CD4-positive, CD25-positive, alpha-beta regulatory T cell (primary cell): ENCODE measurements around the gene STMP1. TPM values are rescaled to one million over a fixed set of nuclear protein-coding genes. Genes with fewer than 3 reads are reported as not detected.

Experiments
- ATAC-seq, 2 donors: fragments of 150-1000 bp; cut with Tn5 transposase; one replicate each; pipeline ENCODE4 v1.10.0; 2021; ENCODE audit warnings: low read depth in 2 of 2, moderate number of reproducible peaks in 2 of 2, moderate library complexity in 1 of 2
- DNase-seq, 3 donors: peaks; one replicate each; pipeline versions ENCODE4 v3.0.0 to v3.0.0-alpha.2; 2012 to 2022; ENCODE audit warnings: mixed read lengths in 1 of 3
- H3K27ac ChIP-seq: one replicate; pipeline ENCODE4 v1.7.0; 2013; ENCODE audit warnings: mild to moderate bottlenecking, low read length; ENCODE audit not compliant: insufficient read depth, poor library complexity, severe bottlenecking
- H3K27me3 ChIP-seq: one replicate; pipeline ENCODE4 v1.7.0; 2013; ENCODE audit warnings: low read length; ENCODE audit not compliant: control insufficient read depth, insufficient read depth
- H3K36me3 ChIP-seq: one replicate; pipeline ENCODE4 v1.7.0; 2013; ENCODE audit warnings: mild to moderate bottlenecking, low read length, moderate library complexity; ENCODE audit not compliant: control insufficient read depth, insufficient read depth
- H3K4me1 ChIP-seq: 2 replicates; pipeline ENCODE4 v1.7.0; 2013; ENCODE audit warnings: mild to moderate bottlenecking, low read length; ENCODE audit not compliant: insufficient read depth, control insufficient read depth, poor library complexity, severe bottlenecking
- H3K4me3 ChIP-seq: one replicate; pipeline ENCODE4 v1.7.0; 2013; ENCODE audit warnings: low read depth, mild to moderate bottlenecking, low read length, moderate library complexity
- H3K9me3 ChIP-seq, 2 experiments: 1 replicate in 1 of 2; 2 replicates in 1 of 2; pipeline ENCODE4 v1.7.0; 2013; ENCODE audit warnings: low read length in 2 of 2, mild to moderate bottlenecking in 1 of 2, moderate library complexity in 1 of 2; ENCODE audit not compliant: control insufficient read depth in 2 of 2
- H3K27ac Mint-ChIP-seq, 3 donors: one replicate each; pipeline ENCODE4 v1.8.0; 2020 to 2022; ENCODE audit warnings: mild to moderate bottlenecking in 3 of 3, mixed read lengths in 3 of 3, moderate library complexity in 2 of 3
- H3K27me3 Mint-ChIP-seq: one replicate; pipeline ENCODE4 v1.8.0; 2022; ENCODE audit warnings: mild to moderate bottlenecking, mixed read lengths
- H3K36me3 Mint-ChIP-seq: one replicate; pipeline ENCODE4 v1.8.0; 2020; ENCODE audit warnings: mixed read lengths
- H3K4me1 Mint-ChIP-seq, 4 donors: one replicate each; pipeline ENCODE4 v1.8.0; 2020 to 2022; ENCODE audit warnings: mixed read lengths in 4 of 4, mild to moderate bottlenecking in 1 of 4
- H3K4me3 Mint-ChIP-seq, 4 donors: one replicate each; pipeline ENCODE4 v1.8.0; 2020 to 2022; ENCODE audit warnings: mild to moderate bottlenecking in 4 of 4, mixed read lengths in 4 of 4, moderate library complexity in 3 of 4
- H3K9me3 Mint-ChIP-seq, 7 donors: one replicate each; pipeline ENCODE4 v1.8.0; 2020 to 2022; ENCODE audit warnings: mixed read lengths in 7 of 7, mild to moderate bottlenecking in 3 of 7, moderate library complexity in 2 of 7
- polyA plus RNA-seq, 4 donors: library from polyadenylated mRNA; unstranded; fragments of 300-500 nt; fragmentation: Illumina TruSeq; gene quantifications; one replicate each; pipeline ENCODE4 v1.2.3, GENCODE V29; 2021
- total RNA-seq: library from RNA; stranded (reverse); gene quantifications from one replicate; pipeline ENCODE4 v1.2.3, GENCODE V29; 2022

Gene STMP1
- total and polyA plus RNA-seq, 5 donors from 2014 or later = 18.2 to 61.4 (median 53.8) TPM

DNA sequence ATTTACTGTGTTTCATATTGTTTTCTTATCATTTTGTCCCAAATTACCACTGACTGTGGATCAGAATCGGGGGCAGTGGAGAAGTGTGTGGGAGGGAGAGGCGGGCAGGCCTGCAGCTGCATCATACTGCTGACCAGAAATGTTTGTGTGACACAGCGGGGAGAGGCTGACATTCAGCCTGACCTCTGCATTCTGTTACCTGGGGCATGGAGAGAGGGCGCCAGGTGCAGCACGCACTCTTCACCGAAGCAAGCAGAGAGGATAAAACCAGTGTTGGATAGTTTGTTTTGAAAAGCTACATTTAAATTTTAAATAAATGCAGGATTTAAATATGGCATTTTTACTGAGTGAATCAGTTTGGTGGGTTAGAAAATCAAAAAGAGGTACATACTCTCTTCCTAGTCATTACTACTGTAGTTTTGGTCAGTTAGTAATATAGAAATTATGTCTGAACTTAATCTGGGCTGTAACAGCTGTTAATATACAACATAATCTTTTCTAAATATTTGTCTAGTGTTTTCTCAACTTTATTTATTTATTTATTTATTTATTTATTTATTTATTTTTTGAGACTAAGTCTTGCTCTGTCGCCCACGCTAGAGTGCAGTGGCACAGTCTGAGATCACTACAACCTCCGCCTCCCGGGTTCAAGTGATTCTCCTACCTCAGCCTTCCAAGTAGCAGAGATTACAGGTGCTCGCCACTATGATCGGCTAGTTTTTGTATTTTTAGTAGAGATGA is 8.8 kb upstream of the STMP1 start:
- ATAC-seq (no peak), DNase-seq (no peak)
- no peaks in the 10 kb centered on the region for H3K9me3 Mint-ChIP-seq
- Histone ChIP-seq H3K9me3 (no peaks in the 10 kb centered on the region), H3K4me3 (no peak overlapping the region), H3K27me3 (no peaks in the 10 kb centered on the region), H3K4me1 (no peaks in the 10 kb centered on the region), H3K27ac (no peak overlapping the region), H3K36me3 (peaks cover 5% of the 10 kb centered on the region)
- no peaks in the 10 kb centered on the region for H3K27me3 Mint-ChIP-seq
- no peak overlapping the region for H3K4me3 Mint-ChIP-seq
- peak overlapping the region in 1 of 3 donors; percentile 54 for H3K27ac Mint-ChIP-seq
- H3K36me3 Mint-ChIP-seq = peaks cover 10% of the 10 kb centered on the region
- no peaks in the 10 kb centered on the region for H3K4me1 Mint-ChIP-seq

GRCh38 chr7:135658564-135658963 is 3.8 kb upstream of the STMP1 start:
- H3K4me1 Mint-ChIP-seq = peaks cover 8 to 16% (median 13%) of the 10 kb centered on the region in 4 donors
- H3K36me3 Mint-ChIP-seq = no peaks in the 10 kb centered on the region
- H3K27me3 Mint-ChIP-seq = no peaks in the 10 kb centered on the region
- H3K4me3 Mint-ChIP-seq = no peak overlapping the region
- no peaks in the 10 kb centered on the region for H3K27me3 ChIP-seq
- H3K9me3 ChIP-seq = no peaks in the 10 kb centered on the region
- ATAC-seq (no peak), DNase-seq (no peak)
- peaks cover 15% of the 10 kb centered on the region for H3K4me1 ChIP-seq
- peaks cover 0 to 3% (median 0%) of the 10 kb centered on the region in 7 donors for H3K9me3 Mint-ChIP-seq
- no peak overlapping the region for H3K4me3 ChIP-seq
- H3K27ac Mint-ChIP-seq = no peak overlapping the region
- no peaks in the 10 kb centered on the region for H3K36me3 ChIP-seq
- H3K27ac ChIP-seq = no peak overlapping the region

DNA sequence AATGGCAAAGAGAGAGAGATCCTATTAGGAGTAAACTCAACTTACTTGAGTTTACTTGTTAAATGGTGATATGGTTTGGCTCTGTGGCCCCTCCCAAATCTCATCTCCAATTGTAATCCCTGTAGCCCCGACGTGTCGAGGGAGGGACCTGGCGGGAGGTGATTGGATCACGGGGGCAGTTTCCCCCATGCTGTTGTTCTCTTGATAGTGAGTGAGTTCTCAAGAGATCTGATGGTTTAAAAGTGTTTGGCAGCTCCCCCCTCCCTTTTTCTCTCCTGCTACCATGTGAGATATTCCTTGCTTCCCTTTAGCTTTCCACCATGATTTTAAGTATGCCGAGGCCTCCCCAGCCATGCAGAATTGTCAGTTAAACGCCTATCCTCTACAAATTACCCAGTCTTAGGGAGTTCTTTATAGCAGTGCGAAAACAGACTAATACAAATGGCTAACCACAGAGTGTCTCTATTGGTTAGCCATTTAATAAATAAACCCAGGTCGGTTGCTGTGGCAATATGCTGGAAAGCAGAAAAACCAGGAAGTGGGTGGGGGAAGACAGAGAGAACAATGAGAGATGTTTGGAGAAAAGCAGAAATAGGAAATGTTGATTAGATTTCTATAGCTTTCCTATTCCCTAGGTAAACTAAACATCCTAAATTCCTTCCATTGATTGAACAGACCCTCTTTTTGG is 3.0 kb upstream of the STMP1 start:
- Mint-ChIP-seq H3K9me3 (peaks cover 0 to 3% (median 0%) of the 10 kb centered on the region in 7 donors), H3K27ac (no peak overlapping the region), H3K27me3 (no peaks in the 10 kb centered on the region), H3K36me3 (no peaks in the 10 kb centered on the region), H3K4me1 (peaks cover 11 to 23% (median 16%) of the 10 kb centered on the region in 4 donors), H3K4me3 (no peak overlapping the region)
- ATAC-seq (no peak), DNase-seq (no peak)
- Histone ChIP-seq H3K9me3 (no peaks in the 10 kb centered on the region), H3K4me1 (peaks cover 23% of the 10 kb centered on the region), H3K4me3 (no peak overlapping the region), H3K36me3 (no peaks in the 10 kb centered on the region), H3K27ac (no peak overlapping the region), H3K27me3 (no peaks in the 10 kb centered on the region)

DNA sequence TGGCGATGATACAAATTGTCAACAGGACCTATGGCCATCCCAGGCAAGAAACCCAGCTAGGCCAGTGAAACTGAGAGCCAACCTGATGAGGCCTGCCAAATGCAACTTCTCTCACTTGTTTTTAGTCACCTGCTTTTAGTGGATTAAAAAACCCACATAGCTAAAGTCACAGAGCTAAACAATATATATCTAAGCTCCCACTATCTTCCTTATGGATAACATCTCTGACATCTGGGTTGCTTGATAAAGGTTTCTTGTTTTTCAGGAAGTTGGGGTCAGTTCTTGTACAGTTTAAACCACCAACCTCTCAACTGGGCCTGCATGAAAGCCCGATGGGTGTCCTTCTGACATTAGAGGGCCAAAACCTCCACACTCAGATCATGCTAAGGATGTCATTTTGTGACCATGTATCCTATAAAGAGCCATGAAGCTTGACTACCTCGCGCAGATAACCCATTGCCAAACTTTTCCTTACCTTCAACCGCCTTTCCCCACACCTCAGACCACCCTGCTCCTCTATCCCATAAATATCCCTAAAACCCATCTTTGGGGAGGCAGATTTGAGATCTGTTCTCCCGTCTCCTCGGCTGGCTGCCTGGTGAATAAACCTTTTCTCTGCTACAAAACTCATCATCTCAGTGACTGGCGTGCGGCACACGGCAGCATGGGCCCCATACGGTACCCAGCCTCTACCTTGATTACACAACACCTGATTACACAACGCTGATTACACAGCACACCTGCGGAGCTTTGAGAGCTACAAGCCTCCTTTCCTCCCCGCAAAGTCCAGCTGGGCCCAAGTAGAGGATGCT is 797 bp upstream of the STMP1 start:
- no peaks in the 10 kb centered on the region for H3K36me3 ChIP-seq
- DNase-seq (peak in 1 of 3 donors; percentile 6), ATAC-seq (no peak)
- H3K27ac Mint-ChIP-seq = peak overlapping the region; percentile 86 to 94 (median 89)
- no peaks in the 10 kb centered on the region for H3K27me3 ChIP-seq
- H3K4me3 Mint-ChIP-seq = peak overlapping the region; percentile 75 to 93 (median 90)
- peaks cover 20 to 44% (median 28%) of the 10 kb centered on the region in 4 donors for H3K4me1 Mint-ChIP-seq
- H3K4me3 ChIP-seq = peak overlapping the region; percentile 69
- H3K27ac ChIP-seq = peak overlapping the region; percentile 26
- no peaks in the 10 kb centered on the region for H3K9me3 ChIP-seq
- peaks cover 0 to 3% (median 0%) of the 10 kb centered on the region in 7 donors for H3K9me3 Mint-ChIP-seq
- H3K36me3 Mint-ChIP-seq = peaks cover 5% of the 10 kb centered on the region
- H3K27me3 Mint-ChIP-seq = no peaks in the 10 kb centered on the region
- peaks cover 37% of the 10 kb centered on the region for H3K4me1 ChIP-seq

DNA sequence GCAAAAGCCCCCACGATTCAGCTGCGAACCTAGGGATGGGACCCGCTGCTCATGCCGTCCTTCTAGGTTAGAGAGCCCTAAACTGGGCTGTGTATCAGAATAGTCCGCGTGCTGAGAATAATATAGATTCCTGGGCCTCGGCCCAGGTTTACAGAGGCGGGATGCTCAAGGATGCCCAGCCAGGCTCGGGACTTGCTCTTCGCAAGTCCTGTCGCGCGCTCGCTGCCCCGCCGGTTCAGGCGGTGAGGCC is 266 bp upstream of the STMP1 start:
- no peak for ATAC-seq

GRCh38 chr7:135664046-135664589 is 1.8 kb downstream of the STMP1 start:
- Mint-ChIP-seq H3K27ac (peak overlapping the region in 1 of 3 donors; percentile 67), H3K4me3 (peak overlapping the region; percentile 80 to 99 (median 86)), H3K36me3 (peaks cover 23% of the 10 kb centered on the region), H3K27me3 (no peaks in the 10 kb centered on the region), H3K4me1 (peaks cover 29 to 63% (median 39%) of the 10 kb centered on the region in 4 donors), H3K9me3 (peaks cover 0 to 1% (median 0%) of the 10 kb centered on the region in 7 donors)
- Histone ChIP-seq H3K9me3 (no peaks in the 10 kb centered on the region), H3K27me3 (no peaks in the 10 kb centered on the region), H3K36me3 (no peaks in the 10 kb centered on the region), H3K27ac (no peak overlapping the region), H3K4me1 (peaks cover 37% of the 10 kb centered on the region), H3K4me3 (peak overlapping the region; percentile 10)
- ATAC-seq (no peak), DNase-seq (no peak)

More for the DNA sequence above, 266 bp upstream of the STMP1 start:
- Histone ChIP-seq H3K4me1 (peaks cover 37% of the 10 kb centered on the region), H3K27ac (peak overlapping the region; percentile 26), H3K36me3 (no peaks in the 10 kb centered on the region), H3K4me3 (peak overlapping the region; percentile 69), H3K27me3 (no peaks in the 10 kb centered on the region), H3K9me3 (no peaks in the 10 kb centered on the region)
- peaks cover 10% of the 10 kb centered on the region for H3K36me3 Mint-ChIP-seq
- H3K4me3 Mint-ChIP-seq = peak overlapping the region; percentile 87 to 99 (median 92)
- peak overlapping the region; percentile 86 to 94 (median 89) for H3K27ac Mint-ChIP-seq
- no peak for DNase-seq
- no peaks in the 10 kb centered on the region for H3K27me3 Mint-ChIP-seq
- H3K4me1 Mint-ChIP-seq = peaks cover 25 to 48% (median 28%) of the 10 kb centered on the region in 4 donors
- H3K9me3 Mint-ChIP-seq = peaks cover 0 to 3% (median 0%) of the 10 kb centered on the region in 7 donors

- Mint-ChIP-seq H3K9me3 (peaks cover 0 to 1% (median 0%) of the 10 kb centered on the region in 7 donors), H3K27ac (no peak overlapping the region), H3K4me1 (peaks cover 38 to 72% (median 43%) of the 10 kb centered on the region in 4 donors), H3K27me3 (no peaks in the 10 kb centered on the region), H3K4me3 (peak overlapping the region in 3 of 4 donors; percentile 2 to 89 (median 75)), H3K36me3 (peaks cover 26% of the 10 kb centered on the region)
- no peaks in the 10 kb centered on the region for H3K36me3 ChIP-seq
- no peak for ATAC-seq
- H3K27me3 ChIP-seq = no peaks in the 10 kb centered on the region
- no peaks in the 10 kb centered on the region for H3K9me3 ChIP-seq
- no peak for DNase-seq
- H3K4me1 ChIP-seq = peaks cover 37% of the 10 kb centered on the region
- H3K27ac ChIP-seq = no peak overlapping the region
- peak overlapping the region; percentile 26 for H3K4me3 ChIP-seq
Observed at GRCh38 chr7:135665042-135665441, 2.7 kb downstream of the STMP1 start.
